ENCODE measurements around the gene CDC42.

GRCh38 chr1:22053861-22054770, 1.6 kb downstream of the CDC42 start:
- TF ChIP-seq CTCF (IDR thresholded peaks at IDR 0.05) (no peak), POLR2A (IDR thresholded peaks at IDR 0.05; ENCODE audit: low read depth) (no peak), EP300 (IDR thresholded peaks at IDR 0.05) (no peak), POLR2AphosphoS5 (IDR thresholded peaks at IDR 0.05) (no peak)
